Fibroblast of gingiva (primary cell): Measurements from ENCODE around the gene SLC33A1.
"Not testable (repeated sequence)": the region's sequence is repeated elsewhere in the genome, so short reads cannot be mapped to it uniquely, and the experiment has no call there.

Source experiments
- DNase-seq: peaks from one replicate; pipeline ENCODE4 v3.0.0-alpha.2; 2011; ENCODE audit warnings: low read depth

SLC33A1 gene

DNA sequence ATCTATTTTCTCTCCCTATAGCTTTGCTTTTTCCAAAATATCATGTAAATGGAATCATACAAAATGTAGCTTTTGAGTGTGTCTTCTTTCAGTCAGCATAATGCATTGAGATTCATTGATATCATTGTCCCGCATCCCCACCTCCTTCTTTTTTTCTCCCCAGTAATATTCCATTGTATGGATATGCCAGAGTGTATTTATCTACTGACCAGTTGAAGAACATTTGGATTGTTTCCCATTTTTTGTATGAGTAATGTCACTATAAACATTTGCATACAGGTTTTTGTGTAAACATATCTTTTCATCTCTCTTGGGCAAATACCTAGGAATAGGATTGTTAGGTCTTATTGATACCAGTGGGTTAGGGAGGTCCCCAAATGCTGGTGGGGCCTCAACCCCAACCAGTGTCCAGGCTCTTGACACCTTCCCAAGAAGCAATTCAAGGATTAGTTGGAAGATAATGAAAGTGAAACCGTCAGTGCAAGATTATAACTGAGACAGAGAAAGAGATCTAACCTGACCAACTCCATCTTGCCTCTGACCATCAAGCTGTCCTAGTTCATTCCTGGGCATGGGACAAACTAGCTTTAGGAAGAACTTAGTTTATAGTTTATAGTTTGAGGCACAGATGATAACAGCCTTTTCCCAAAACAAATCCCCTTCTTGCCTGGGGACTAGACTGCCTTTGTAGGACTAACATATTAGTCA lies 7.4 kb upstream of the SLC33A1 start:
- DNase-seq = no peak

- not testable (repeated sequence) for DNase-seq
Measured at GRCh38 chr3:155860424-155860823, 6.2 kb upstream of the SLC33A1 start.

DNA sequence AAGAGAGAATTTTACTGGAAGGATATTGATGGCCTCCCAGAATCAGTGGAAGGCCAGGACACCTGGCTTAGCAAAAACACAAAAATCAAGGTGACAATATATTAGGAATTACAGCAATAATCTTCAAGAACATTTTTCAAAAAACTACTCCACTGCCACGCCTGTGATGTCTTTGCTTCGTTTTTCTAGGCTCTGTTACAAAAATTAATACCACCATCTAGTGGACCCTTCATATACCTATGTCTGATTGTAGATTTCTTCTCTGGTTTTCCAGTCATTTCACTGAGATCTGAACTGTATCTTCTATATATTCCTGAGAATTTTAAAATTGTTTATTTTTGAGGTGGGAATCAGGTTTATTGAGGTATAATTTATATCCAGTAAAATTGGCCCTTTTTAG lies 5.6 kb upstream of the SLC33A1 start:
- no peak for DNase-seq

DNA sequence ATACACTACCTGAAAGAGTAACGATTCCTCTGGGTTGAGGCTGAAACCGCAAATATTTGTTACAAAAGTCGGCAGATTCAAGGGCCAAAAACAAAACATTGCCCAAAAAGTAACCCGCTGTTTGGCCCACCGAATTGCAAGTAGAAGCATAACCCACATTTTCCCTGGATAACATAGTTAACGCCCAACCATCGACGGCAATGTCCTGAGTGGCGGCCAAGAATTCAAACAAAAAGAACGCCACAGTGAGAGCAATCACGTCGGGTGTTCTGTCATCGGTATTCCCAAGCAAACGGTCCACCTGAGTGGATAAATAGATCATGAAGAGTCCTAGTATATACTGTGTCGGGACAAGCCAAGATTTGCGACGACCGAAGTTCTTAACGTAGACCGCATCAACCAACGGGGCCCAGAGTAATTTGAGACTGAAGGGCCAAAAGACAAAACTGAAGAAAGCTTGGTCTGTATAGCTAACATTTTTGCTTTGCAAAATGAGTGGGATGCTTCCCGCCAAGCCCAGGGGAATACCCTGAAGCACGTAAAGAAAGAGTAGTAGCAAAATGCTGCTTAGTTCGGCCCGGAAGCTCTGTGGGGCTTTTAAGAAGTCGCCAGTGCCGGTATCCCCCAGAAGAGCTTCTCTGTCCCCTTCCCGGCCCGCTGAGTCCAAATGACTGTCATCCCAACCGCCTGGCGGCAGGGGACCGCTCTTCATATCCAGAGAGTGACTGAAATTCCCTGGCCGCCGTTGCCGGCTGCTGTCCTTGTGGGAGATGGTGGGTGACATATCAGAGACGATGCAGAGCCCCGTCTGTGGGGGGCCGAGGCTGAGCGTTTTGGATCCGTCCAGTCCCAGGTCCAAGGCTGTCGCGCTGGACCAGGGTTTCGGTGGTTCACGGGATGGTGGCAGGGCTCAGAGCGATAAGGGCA lies 750 bp downstream of the SLC33A1 start:
- no peak for DNase-seq

DNA sequence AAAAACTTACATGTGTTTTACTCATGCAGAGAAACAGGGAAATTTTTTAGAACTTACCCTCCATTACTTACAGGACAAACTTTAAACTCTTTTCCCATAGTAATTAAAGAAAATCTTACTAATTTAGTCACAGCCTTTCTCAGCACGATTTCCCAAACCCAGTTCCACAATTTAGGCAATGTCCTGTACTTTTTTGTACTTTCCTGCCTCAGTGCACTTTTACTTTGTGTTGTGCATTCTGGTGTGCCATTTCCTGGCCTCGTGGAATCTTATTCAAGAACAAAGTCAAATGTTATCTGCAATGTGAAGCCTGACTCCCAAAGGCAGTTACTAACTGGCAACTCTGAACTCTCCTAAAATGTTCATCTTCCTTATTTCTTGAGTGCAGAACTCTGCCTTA lies 1.9 kb downstream of the SLC33A1 start:
- DNase-seq = no peak

GRCh38 chr3:155849404-155849803 lies 4.8 kb downstream of the SLC33A1 start:
- not testable (repeated sequence) for DNase-seq

DNA sequence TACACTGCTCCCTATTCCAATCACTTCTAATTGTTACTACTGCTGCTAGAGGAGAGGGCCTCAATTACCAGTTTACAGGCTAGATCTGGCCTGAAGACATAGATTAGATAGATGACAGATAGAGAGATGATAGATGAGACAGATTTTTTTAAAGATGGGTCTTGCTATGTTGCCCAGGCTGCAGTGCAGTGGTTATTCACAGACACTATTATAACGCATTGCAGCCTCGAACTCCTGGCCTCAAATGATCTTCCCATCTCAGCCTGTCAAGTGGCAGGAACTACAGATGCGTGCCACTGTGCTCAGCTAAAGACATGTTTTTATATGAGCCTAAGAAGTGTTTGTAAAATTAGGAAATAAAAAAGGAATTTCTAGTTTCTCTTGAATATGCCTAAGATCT lies 6.2 kb downstream of the SLC33A1 start:
- no peak for DNase-seq

- DNase-seq = no peak
Measured at GRCh38 chr3:155846119-155846518, 8.1 kb downstream of the SLC33A1 start.

GRCh38 chr3:155843569-155843968 lies 10.7 kb downstream of the SLC33A1 start:
- no peak for DNase-seq

DNA sequence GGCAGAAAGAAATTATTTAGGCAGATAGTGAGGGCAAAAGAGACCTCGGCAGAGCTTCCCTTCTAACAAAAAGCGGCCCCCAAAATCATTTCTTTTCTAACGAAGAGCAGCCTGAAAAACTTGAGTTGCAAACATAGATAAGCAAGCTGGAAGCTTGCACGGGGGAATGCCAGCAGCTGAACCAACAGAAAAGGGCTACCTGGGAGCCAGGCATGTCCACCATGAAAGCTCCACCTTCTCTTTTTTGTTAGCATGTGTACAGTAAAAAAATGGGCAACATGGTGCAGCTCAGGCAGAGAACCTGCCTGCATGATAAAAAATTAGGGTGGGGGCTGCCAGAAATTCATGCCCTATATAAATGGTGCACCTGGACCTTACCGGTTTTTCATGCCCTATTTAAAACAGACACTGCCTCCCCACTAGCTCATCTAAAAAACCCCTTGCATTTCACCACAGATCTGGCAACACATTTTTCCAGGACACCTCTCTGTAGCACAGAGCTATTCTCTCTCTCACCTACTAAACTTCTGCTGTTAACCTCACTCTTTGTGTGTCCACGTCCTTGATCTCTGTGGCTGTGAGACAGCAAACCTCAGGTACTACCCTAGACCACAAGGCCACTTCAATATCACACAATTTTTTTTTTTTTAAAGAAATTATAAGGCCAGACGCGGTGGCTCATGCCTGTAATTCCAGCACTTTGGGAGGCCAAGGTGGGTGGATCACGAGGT lies 18.7 kb downstream of the SLC33A1 start:
- no peak for DNase-seq

DNA sequence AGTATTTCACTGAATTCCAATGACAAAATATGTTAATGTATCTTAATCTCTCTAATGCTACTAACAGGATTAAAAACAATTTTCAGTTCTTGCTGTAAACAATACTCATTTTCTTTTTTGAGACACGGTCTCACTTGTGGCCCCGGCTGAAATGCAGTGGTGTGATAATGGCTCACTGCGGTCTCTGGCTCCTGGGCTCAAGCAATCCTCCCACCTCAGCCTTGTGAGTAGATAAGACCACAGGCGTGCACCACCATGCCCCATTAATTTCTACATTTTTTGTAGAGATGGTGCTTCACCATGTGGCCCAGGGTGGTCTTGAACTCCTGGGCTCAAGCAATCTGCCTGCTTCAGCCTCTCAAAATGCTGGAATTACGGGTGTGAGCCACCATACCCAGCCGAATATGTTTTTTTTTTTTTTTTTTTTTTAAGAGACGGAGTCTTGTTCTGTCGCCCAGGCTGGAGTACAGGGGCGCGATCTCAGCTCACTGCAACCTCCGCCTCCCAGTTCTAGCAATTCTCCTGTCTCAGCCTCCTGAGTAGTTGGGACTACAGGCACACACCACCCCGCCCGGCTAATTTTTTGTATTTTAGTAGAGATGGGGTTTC lies 25.6 kb downstream of the SLC33A1 start:
- not testable (repeated sequence) for DNase-seq

GRCh38 chr3:155815030-155815545 lies 39.1 kb downstream of the SLC33A1 start:
- DNase-seq = no peak

GRCh38 chr3:155813224-155813623 lies 41.0 kb downstream of the SLC33A1 start:
- DNase-seq = not testable (repeated sequence)

- no peak for DNase-seq
Measured at GRCh38 chr3:155809181-155809580, 45.0 kb downstream of the SLC33A1 start.

DNA sequence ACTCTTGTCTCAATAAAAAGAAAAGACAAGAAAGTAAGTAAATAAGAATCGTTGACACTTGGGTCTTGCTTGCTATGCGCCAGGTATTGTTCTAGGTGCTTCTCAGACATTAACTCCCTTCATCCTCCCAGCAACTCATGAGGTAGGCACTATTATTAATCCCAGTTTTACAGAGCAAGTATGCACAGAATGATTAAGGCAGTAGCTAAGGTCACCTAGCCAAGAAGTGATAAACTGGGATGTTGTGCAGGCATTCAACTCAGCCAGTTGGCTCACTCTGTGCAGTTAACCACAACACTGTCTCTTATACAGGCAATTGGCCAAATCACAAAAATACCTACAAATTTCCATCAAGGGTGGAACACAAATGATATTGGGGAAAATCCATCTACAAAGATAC lies 46.4 kb downstream of the SLC33A1 start:
- no peak for DNase-seq

- peak; percentile 50 for DNase-seq
Measured at GRCh38 chr3:155805802-155806618, 48.2 kb downstream of the SLC33A1 start, which contains the start of gene C3orf33. TSS of gene C3orf33 (minus strand) at chr3:155806278. CDS start at chr3:155806252, 26 bp downstream.

- DNase-seq = peak; percentile 12
Measured at GRCh38 chr3:155805204-155805801, 48.9 kb downstream of the SLC33A1 start.

DNA sequence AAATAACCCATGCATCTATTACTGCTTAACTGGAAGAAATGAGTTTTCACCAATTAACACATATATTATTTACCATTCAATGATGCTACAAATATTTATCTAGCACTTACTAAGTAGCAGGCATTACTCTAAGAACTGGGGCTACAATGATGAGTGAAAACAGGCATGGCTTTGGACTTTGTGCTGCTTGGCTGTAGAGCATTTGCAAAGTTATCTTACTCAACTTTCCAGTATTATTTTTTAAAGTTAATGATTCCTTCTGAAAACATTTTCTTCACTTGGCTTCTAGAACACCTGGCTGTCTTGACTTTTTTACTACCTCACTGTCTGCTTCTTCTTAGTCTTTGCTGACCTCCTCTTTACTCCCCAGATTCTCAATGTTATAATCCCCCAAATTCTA lies 49.9 kb downstream of the SLC33A1 start:
- DNase-seq = no peak

GRCh38 chr3:155792532-155792931 lies 61.7 kb downstream of the SLC33A1 start:
- DNase-seq = no peak

GRCh38 chr3:155791190-155791589 lies 63.0 kb downstream of the SLC33A1 start:
- peak; percentile 19 for DNase-seq
